Tibial nerve (tissue), 4 donors: ENCODE results near the gene GDAP1L1. TPM values are rescaled to one million over a fixed set of nuclear protein-coding genes. Genes with fewer than 3 reads are reported as not detected.

Source experiments
- DNase-seq, 2 donors: peaks; one replicate each; pipeline ENCODE4 v3.0.0-alpha.2; 2019; ENCODE audit warnings: low spot score in 2 of 2
- H3K27ac ChIP-seq, 4 donors: fragments of 200-600 bp; sonication (generic) in 3 of 4; one replicate each; pipeline ENCODE4 v1.5.1; 2017 to 2019; ENCODE audit warnings: mild to moderate bottlenecking in 1 of 4
- H3K27me3 ChIP-seq, 2 donors: fragments of 200-600 bp; sonication (generic) in 1 of 2; one replicate each; pipeline versions ENCODE4 v1.5.1 to v1.6.0; 2017 to 2019
- H3K36me3 ChIP-seq, 3 donors: fragments of 200-600 bp; sonication (generic); one replicate each; pipeline ENCODE4 v1.5.1; 2018 to 2019
- H3K4me1 ChIP-seq, 4 donors: fragments of 200-600 bp; sonication (generic) in 3 of 4; one replicate each; pipeline ENCODE4 v1.5.1; 2017 to 2019
- H3K4me3 ChIP-seq, 4 donors: fragments of 200-600 bp; sonication (generic) in 3 of 4; one replicate each; pipeline ENCODE4 v1.5.1; 2017 to 2019; ENCODE audit warnings: mild to moderate bottlenecking in 1 of 4, moderate library complexity in 1 of 4
- H3K9me3 ChIP-seq, 4 donors: fragments of 200-600 bp; sonication (generic) in 3 of 4; one replicate each; pipeline ENCODE4 v1.5.1; 2017 to 2019
- EP300 ChIP-seq, 2 donors: sonication (generic); formaldehyde crosslinking; IDR thresholded peaks; one replicate each; pipeline ENCODE4 v1.6.1; 2017; ENCODE audit warnings: antibody characterized with exemption in 2 of 2, mild to moderate bottlenecking in 1 of 2
- POLR2A ChIP-seq, 2 donors: fragments of 450-650 bp; IDR thresholded peaks; one replicate each; pipeline ENCODE4 v1.6.1; 2017; ENCODE audit warnings: antibody characterized with exemption in 2 of 2, mild to moderate bottlenecking in 2 of 2, moderate library complexity in 2 of 2
- WGBS, 2 donors: methylation state at CpG; one replicate each; pipeline ENCODE4 v1.1.5; 2018; 5-methylcytosine and 5-hydroxymethylcytosine counted together
- total RNA-seq, 4 donors: library from RNA; depleted of rRNA; stranded (reverse); fragments of >200 nt; gene quantifications; one replicate each; pipeline ENCODE4 v1.1.0, GENCODE V29; 2016
- TF ChIP-seq, protein P1 (sequence below), 5 experiments: fragments of 200-600 bp in 3 of 5; fragments of 450-650 bp in 2 of 5; sonication (generic) in 3 of 5; IDR thresholded peaks; one replicate each; pipeline ENCODE4 v1.5.1; 2016 to 2019; ENCODE audit warnings: antibody characterized with exemption in 5 of 5, mild to moderate bottlenecking in 3 of 5, moderate library complexity in 2 of 5

GDAP1L1 gene
- total RNA-seq, 4 donors from 2014 or later = not detected

DNA sequence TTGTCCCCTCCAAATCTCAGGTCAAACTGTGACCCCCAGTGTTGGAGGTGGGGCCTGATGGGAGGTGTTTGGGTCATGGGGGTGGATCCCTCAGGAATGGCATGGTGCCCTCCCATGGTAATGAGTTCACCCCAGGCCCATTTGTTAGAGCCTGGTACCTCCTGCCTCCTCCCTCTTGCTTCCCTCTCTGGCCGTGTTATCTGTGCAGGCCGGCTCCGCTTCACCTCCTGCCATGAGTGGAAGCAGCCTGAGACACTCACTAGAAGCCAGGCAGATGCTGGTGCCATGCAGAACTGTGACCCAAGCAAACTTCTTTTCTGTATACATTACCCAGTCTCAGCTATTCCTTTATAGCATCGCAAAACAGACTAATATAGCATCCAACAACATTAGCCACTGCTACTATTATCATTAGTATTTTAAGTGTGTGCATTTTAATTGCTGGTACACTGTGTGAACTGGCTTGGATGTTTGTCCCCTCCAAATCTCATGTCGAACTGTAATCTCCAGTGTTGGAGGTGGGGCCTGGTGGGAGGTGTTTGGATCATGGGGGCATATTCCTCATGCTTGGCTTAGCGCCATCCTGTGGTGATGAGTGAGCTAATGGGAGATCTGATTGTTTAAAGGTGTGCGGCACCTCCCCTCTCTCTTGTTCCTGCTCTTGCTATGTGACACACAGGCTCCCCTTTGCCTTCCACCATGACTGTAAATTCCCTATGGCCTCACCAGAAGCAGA is 24.3 kb upstream of the GDAP1L1 start:
- TF ChIP-seq POLR2A (IDR thresholded peaks at IDR 0.05) (no peak), EP300 (IDR thresholded peaks at IDR 0.05) (no peak)
- TF ChIP-seq, protein P1, sequence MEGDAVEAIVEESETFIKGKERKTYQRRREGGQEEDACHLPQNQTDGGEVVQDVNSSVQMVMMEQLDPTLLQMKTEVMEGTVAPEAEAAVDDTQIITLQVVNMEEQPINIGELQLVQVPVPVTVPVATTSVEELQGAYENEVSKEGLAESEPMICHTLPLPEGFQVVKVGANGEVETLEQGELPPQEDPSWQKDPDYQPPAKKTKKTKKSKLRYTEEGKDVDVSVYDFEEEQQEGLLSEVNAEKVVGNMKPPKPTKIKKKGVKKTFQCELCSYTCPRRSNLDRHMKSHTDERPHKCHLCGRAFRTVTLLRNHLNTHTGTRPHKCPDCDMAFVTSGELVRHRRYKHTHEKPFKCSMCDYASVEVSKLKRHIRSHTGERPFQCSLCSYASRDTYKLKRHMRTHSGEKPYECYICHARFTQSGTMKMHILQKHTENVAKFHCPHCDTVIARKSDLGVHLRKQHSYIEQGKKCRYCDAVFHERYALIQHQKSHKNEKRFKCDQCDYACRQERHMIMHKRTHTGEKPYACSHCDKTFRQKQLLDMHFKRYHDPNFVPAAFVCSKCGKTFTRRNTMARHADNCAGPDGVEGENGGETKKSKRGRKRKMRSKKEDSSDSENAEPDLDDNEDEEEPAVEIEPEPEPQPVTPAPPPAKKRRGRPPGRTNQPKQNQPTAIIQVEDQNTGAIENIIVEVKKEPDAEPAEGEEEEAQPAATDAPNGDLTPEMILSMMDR (IDR thresholded peaks at IDR 0.05) = no peak
- H3K27ac ChIP-seq = no peak overlapping the region
- no peak overlapping the region for H3K4me3 ChIP-seq
- peaks cover 0 to 36% (median 0%) of the 10 kb centered on the region in 3 donors for H3K36me3 ChIP-seq
- H3K9me3 ChIP-seq = no peaks in the 10 kb centered on the region
- no peak for DNase-seq
- H3K27me3 ChIP-seq = no peaks in the 10 kb centered on the region
- peaks cover 0 to 4% (median 0%) of the 10 kb centered on the region in 4 donors for H3K4me1 ChIP-seq
- 67% methylated on average over 7 of the region's 7 CpGs for WGBS, 2 donors

DNA sequence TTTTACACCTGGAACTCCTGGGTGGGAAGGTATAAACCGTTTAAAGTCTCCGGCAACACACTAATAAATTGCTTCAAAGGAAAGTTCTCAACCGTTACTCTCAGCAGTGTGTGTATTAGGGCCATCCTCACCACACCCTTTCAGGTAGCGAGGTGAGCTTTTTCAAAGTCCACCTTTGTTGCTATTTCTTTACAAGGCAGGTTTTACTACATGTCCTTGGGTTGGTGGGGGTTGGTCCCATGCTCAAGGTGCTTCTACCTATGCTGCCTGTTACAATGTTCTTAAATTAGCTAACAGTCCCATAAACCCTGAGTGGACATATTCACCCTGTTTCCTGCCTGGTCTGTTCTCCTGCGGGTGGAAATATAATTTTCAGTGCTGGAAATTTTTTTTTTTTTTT is 23.4 kb upstream of the GDAP1L1 start:
- no peak overlapping the region for H3K4me3 ChIP-seq
- TF ChIP-seq, protein P1 (IDR thresholded peaks at IDR 0.05) = no peak
- TF ChIP-seq POLR2A (IDR thresholded peaks at IDR 0.05) (no peak), EP300 (IDR thresholded peaks at IDR 0.05) (no peak)
- no peak for DNase-seq
- WGBS, 2 donors = 79 to 81% methylated on average over 5 of the region's 5 CpGs
- no peaks in the 10 kb centered on the region for H3K9me3 ChIP-seq
- no peak overlapping the region for H3K27ac ChIP-seq
- peaks cover 0 to under 1% (median 0%) of the 10 kb centered on the region in 4 donors for H3K4me1 ChIP-seq
- H3K27me3 ChIP-seq = no peaks in the 10 kb centered on the region
- peaks cover 0 to 36% (median 0%) of the 10 kb centered on the region in 3 donors for H3K36me3 ChIP-seq

DNA sequence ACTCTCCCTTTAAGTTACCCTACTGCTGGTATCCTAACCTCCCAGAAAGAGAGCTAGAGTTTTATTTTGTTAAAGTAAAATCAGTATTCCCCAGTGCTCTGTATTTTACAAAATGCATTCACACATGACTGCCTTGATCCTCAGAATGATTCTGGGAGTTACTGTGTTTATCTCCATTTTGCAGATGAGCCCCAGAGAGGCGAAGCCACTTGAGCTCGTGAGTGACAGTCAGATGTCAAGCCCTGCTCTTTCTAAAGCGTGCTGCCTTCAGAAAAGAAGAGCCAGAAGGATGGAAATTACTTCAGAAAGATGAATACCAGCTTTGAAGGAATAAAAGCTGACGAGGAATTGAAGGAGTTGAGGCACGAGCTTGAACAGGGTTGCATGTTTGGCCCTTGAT is 22.5 kb upstream of the GDAP1L1 start:
- Histone ChIP-seq H3K4me3 (no peak overlapping the region), H3K36me3 (peaks cover 0 to 29% (median 0%) of the 10 kb centered on the region in 3 donors), H3K27me3 (no peaks in the 10 kb centered on the region), H3K9me3 (no peaks in the 10 kb centered on the region), H3K4me1 (no peaks in the 10 kb centered on the region), H3K27ac (no peak overlapping the region)
- no peak for DNase-seq
- 86 to 89% methylated on average over 5 of the region's 5 CpGs for WGBS, 2 donors
- TF ChIP-seq, protein P1 (IDR thresholded peaks at IDR 0.05) = no peak
- TF ChIP-seq POLR2A (IDR thresholded peaks at IDR 0.05) = no peak
- no peak for TF ChIP-seq EP300 (IDR thresholded peaks at IDR 0.05)

DNA sequence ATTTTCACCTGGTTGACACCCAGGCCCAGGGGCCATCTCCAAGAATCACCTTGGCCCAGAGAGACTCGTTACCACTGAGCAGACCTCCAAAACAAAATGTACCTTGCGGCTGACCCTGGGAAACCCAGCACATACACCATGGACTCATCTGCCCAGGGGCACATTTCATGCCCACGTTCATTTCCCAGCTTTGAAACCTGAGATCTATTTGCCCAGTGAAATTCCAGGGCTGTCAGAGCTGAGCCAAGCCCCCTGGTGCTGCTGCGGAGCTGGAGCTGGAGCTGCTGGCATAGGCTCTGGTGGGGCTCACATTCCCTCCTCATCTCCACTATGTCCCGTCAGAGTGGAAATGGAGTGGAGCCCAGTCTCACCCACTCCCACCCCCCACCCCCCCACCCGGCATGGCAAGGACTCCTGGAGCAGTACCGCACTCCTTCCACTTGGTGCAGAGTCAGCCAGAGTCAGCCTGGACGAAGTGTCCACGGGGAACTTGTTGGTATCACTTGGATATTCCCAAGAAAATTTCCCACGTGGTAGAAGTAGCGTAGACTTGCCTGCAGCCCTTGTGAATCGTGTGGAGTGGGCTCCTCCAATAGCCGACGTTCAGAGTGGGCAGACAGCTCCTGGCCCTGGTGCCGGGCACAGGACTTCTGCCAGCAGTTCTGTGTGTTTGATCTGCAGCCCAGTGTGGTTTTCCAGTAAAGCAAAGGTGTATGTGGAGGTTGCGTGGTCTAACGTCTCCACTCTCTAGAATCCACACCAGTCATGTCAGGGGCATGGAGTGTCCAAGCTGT is 18.4 kb upstream of the GDAP1L1 start:
- no peak overlapping the region for H3K27ac ChIP-seq
- no peak overlapping the region for H3K4me3 ChIP-seq
- H3K27me3 ChIP-seq = no peaks in the 10 kb centered on the region
- 69 to 75% methylated on average over 17 of the region's 17 CpGs for WGBS, 2 donors
- no peaks in the 10 kb centered on the region for H3K4me1 ChIP-seq
- H3K9me3 ChIP-seq = no peaks in the 10 kb centered on the region
- no peak for TF ChIP-seq EP300 (IDR thresholded peaks at IDR 0.05)
- TF ChIP-seq, protein P1 (IDR thresholded peaks at IDR 0.05) = no peak
- TF ChIP-seq POLR2A (IDR thresholded peaks at IDR 0.05) = no peak
- no peak for DNase-seq
- H3K36me3 ChIP-seq = peaks cover 0 to 14% (median 0%) of the 10 kb centered on the region in 3 donors

DNA sequence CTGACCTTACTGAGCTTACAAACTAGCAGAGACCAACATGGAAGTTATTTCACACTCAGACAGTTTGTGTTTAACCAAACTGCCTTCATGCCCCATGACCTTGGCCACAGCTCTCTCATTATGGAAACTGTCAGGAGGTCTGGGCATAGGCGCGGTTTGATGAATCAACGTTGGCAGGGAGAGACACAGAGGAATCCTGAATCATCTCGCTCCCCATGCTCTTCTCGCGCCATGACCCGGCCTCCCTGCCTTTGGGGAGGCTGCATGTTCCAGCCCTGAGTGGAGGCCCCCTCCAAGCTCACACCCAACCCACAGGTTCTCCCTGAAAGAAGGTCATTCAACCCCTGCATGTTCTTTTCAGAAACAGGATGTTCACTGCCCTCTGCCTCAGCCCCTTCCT is 15.9 kb upstream of the GDAP1L1 start:
- H3K27me3 ChIP-seq = no peaks in the 10 kb centered on the region
- no peaks in the 10 kb centered on the region for H3K9me3 ChIP-seq
- TF ChIP-seq EP300 (IDR thresholded peaks at IDR 0.05) = no peak
- TF ChIP-seq, protein P1 (IDR thresholded peaks at IDR 0.05) = no peak
- no peak for TF ChIP-seq POLR2A (IDR thresholded peaks at IDR 0.05)
- no peak overlapping the region for H3K4me3 ChIP-seq
- WGBS, 2 donors = 72 to 82% methylated on average over 7 of the region's 7 CpGs
- DNase-seq = no peak
- peaks cover 0 to 1% (median 0%) of the 10 kb centered on the region in 3 donors for H3K36me3 ChIP-seq
- no peak overlapping the region for H3K27ac ChIP-seq
- no peaks in the 10 kb centered on the region for H3K4me1 ChIP-seq
